Measurements from ENCODE around the gene AKAP6. TPM values are rescaled to one million over a fixed set of nuclear protein-coding genes. Genes with fewer than 3 reads are reported as not detected.

AKAP6 gene
- total and polyA plus RNA-seq, 8 donors, result 3.7 to 7.2 (median 6.0) TPM

DNA sequence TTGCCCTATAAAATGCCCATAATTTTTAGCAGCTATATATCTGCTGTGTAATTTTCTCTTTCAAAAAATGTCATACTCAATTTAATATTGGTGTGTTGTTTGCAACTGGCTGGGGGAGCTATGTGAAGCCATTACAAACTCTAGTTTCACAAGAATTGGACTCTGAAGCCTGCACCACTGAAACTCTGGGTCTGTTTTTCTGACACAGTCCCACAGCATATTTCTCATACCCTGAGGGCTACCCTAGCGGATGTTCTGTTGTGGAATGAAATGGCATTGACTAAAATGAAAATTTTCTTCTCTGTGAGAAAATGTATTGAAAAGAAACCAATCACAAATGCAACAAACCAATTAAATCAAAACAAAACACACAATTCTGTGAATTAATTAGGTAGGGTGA is 325.0 kb downstream of the AKAP6 start:
- Histone ChIP-seq H3K36me3 (no peaks in the 10 kb centered on the region), H3K27ac (no peak overlapping the region), H3K27me3 (no peaks in the 10 kb centered on the region), H3K4me1 (peaks cover 0 to 12% of the 10 kb centered on the region in 2 donors), H3K4me3 (no peak overlapping the region), H3K9me3 (no peaks in the 10 kb centered on the region)
- TF ChIP-seq, protein P1, sequence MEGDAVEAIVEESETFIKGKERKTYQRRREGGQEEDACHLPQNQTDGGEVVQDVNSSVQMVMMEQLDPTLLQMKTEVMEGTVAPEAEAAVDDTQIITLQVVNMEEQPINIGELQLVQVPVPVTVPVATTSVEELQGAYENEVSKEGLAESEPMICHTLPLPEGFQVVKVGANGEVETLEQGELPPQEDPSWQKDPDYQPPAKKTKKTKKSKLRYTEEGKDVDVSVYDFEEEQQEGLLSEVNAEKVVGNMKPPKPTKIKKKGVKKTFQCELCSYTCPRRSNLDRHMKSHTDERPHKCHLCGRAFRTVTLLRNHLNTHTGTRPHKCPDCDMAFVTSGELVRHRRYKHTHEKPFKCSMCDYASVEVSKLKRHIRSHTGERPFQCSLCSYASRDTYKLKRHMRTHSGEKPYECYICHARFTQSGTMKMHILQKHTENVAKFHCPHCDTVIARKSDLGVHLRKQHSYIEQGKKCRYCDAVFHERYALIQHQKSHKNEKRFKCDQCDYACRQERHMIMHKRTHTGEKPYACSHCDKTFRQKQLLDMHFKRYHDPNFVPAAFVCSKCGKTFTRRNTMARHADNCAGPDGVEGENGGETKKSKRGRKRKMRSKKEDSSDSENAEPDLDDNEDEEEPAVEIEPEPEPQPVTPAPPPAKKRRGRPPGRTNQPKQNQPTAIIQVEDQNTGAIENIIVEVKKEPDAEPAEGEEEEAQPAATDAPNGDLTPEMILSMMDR (IDR thresholded peaks at IDR 0.05), result no peak
- no peak for DNase-seq
- intact Hi-C loops (cut with DNase I), result no loop called here
- ATAC-seq, result no peak

DNA sequence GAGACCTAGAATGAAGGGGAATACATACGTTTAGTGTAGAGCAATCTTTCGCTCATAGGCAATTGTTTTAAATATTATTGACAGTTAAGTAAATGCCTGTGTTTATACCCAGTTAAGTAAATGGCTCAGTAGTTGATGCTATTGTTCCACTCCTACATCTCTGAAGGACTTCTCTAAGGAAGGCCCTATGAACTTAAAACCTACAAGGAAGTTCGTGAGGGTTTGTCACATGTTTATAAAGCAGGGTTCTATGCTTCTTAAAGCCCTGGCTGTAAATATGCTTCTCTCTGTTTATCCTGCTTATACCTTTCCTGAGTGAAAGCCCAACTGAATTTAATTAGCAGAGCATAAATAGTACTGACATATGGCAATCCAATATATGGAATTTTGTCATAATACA is 327.5 kb downstream of the AKAP6 start:
- peaks cover 0 to 12% of the 10 kb centered on the region in 2 donors for H3K4me1 ChIP-seq
- TF ChIP-seq, protein P1 (IDR thresholded peaks at IDR 0.05), result no peak
- no peak overlapping the region for H3K4me3 ChIP-seq
- no peaks in the 10 kb centered on the region for H3K27me3 ChIP-seq
- peak; percentile 33 for ATAC-seq
- H3K27ac ChIP-seq, result peak overlapping the region; percentile 4 to 45
- no peak for DNase-seq
- H3K9me3 ChIP-seq, result no peaks in the 10 kb centered on the region
- H3K36me3 ChIP-seq, result no peaks in the 10 kb centered on the region
- intact Hi-C loops (cut with DNase I), result no loop called here

DNA sequence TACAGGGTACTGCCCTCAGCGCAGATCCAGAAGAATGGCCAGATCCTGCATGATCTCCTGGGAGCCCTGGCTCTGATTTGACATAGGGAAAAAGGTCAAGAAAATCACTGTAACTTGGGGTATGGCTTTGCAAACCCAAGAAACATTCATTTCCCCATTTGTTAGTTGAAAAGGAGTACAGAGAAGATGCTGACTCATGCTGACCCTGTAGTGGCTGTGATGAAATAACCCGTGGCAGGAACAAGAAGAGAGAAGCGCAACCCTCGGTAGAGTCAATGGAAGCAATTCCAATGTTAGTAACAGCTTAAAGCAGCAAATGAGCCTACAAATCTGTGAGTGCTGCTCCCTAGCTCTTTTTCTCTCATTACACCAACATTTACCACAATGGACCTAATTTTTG is 328.0 kb downstream of the AKAP6 start:
- TF ChIP-seq, protein P1 (IDR thresholded peaks at IDR 0.05), result no peak
- intact Hi-C loops (cut with DNase I), result no loop called here
- H3K36me3 ChIP-seq, result no peaks in the 10 kb centered on the region
- ATAC-seq (peak; percentile 84), DNase-seq (peak in 2 of 4 donors; percentile 13 to 63)
- H3K4me3 ChIP-seq, result no peak overlapping the region
- peaks cover 0 to 12% of the 10 kb centered on the region in 2 donors for H3K4me1 ChIP-seq
- no peaks in the 10 kb centered on the region for H3K9me3 ChIP-seq
- H3K27me3 ChIP-seq, result no peaks in the 10 kb centered on the region
- H3K27ac ChIP-seq, result peak overlapping the region; percentile 4 to 45

DNA sequence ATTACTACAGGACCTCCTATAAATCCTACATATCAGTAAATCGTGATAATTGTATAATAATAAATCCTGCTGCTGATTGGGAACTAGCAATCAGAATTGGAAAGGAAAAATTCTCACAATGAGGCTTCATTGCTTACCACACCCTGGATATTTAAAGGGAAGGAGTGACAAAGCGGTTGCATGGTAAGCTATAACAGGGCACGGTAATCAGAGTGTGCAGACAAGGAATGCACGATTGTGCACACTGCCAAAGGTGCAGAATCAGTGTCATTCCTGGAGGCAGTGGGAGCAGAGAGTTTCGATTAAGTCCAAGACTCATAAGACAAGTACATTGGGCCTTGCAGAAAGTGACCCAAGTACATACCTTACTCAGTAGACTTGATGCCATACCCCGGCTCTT is 332.1 kb downstream of the AKAP6 start:
- no peaks in the 10 kb centered on the region for H3K27me3 ChIP-seq
- no peak for DNase-seq
- intact Hi-C loops (cut with DNase I), result no loop called here
- no peak overlapping the region for H3K27ac ChIP-seq
- peaks cover 0 to 11% of the 10 kb centered on the region in 2 donors for H3K4me1 ChIP-seq
- no peak for ATAC-seq
- H3K36me3 ChIP-seq, result no peaks in the 10 kb centered on the region
- H3K9me3 ChIP-seq, result no peaks in the 10 kb centered on the region
- H3K4me3 ChIP-seq, result no peak overlapping the region
- TF ChIP-seq, protein P1 (IDR thresholded peaks at IDR 0.05), result no peak

DNA sequence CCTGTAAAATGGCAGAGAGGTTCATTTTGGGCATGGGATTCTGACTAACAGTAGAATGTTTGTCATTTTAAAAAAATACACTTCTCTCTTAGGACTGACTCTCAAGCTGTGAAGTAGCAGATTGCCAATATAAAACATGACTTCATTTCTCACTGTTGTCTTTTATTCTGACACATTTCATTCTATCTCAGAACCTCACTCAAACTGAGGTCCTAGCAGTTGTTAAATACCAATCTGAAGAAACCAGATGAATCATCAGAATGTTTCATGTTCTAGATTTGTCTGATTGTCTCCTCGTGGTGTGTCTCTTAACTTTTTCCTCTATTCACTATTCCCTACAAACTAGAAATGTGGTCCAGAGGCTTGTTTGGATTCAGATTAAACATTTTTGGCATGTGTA is 333.1 kb downstream of the AKAP6 start:
- intact Hi-C loops (cut with DNase I), result no loop called here
- TF ChIP-seq, protein P1 (IDR thresholded peaks at IDR 0.05), result no peak
- no peak overlapping the region for H3K27ac ChIP-seq
- H3K4me3 ChIP-seq, result no peak overlapping the region
- ATAC-seq (no peak), DNase-seq (no peak)
- no peaks in the 10 kb centered on the region for H3K36me3 ChIP-seq
- no peaks in the 10 kb centered on the region for H3K9me3 ChIP-seq
- peaks cover 0 to 4% of the 10 kb centered on the region in 2 donors for H3K4me1 ChIP-seq
- no peaks in the 10 kb centered on the region for H3K27me3 ChIP-seq
